ENCODE measurements around the gene ZNF558.

ZNF558 gene

GRCh38 chr19:8832132-8833021, at the start of gene ZNF558, which contains the start of gene MBD3L1:
TSS of gene ZNF558 (minus strand) at chr19:8832304. CDS start at chr19:8822659, 9,645 bp downstream.
TSS of gene MBD3L1 (plus strand) at chr19:8832377. CDS start at chr19:8842679, 10,302 bp downstream.
- peak; percentile 100 for DNase-seq

DNA sequence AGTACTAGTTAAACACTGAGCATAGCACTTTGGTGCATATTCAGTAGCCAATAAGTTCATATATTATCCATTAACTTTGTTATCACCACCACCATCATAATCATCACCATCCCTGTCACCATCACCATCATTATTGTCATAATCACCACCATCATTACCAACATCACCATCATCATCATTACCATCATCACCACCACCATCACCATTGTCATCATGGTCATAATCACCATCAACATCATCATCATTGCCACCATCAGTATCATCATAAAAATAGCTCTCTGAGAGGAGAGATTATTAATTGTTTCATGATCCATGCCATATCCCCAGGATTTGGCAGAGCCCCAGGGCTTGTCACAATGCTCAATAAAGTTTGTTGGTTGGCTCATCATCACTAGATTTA, 49.4 kb upstream of the ZNF558 start:
- DNase-seq = no peak

GRCh38 chr19:8880868-8881488, 48.9 kb upstream of the ZNF558 start:
- DNase-seq = no peak

- DNase-seq = no peak
Measured at GRCh38 chr19:8877854-8878705, 46.0 kb upstream of the ZNF558 start.

DNA sequence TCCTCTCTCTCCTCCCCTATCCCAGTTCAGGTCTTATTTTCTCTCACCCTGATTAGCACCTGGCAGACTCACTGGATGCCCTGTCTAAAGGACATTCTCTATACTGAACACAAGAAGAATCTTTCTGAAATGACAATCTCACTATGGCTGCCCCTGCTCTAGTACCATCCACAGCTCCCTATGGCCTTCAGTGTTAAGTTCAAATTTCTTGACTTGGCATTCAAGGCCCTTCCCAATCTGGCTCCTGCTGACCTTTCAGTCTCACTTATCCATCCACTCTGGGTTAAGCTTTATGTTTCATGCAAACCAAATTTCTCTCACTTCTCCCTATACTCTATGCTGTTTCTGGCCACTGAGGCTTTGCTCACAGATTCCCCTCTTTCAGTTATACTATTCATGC, 34.2 kb upstream of the ZNF558 start:
- DNase-seq = no peak

GRCh38 chr19:8858260-8858659, 26.2 kb upstream of the ZNF558 start:
- no peak for DNase-seq

- no peak for DNase-seq
Measured at GRCh38 chr19:8850488-8850887, 18.4 kb upstream of the ZNF558 start.

DNA sequence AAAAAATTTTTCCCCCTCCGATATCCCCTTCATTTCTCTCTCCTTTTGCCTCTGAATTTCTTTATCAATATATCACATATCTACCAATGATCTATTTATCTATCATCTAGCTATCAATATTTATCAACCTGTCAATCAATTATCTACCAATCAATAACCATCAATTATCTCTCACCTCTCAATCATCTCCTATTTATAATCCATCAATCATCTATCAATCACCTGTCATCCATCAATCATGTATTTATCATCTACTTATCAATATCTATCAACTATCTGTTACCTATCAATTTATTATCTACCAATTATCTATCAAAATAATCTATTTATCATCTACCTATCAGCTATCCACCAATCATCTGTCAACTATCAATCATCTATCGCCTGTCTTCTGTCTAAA, 17.1 kb upstream of the ZNF558 start:
- no peak for DNase-seq

- DNase-seq = no peak
Measured at GRCh38 chr19:8846819-8847218, 14.7 kb upstream of the ZNF558 start.

DNA sequence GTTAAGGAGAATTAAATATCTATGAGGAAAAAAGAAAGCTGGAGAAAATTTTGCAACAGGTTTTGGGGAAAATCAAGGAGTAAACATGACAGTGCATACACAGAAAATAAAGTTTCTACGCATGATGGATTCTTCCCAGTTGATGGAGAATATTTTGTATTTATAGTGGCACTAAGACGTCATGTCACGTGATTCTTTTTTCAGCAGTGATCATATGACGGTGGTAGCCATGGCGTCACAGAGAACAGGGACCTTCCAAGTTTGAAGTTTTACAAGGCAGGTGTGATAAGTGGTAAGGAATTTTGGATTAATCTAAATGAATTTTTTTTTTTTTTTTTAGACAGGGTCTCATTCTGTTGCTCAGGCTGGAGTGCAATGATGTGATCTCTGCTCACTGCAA, 8.6 kb upstream of the ZNF558 start:
- DNase-seq = no peak

DNA sequence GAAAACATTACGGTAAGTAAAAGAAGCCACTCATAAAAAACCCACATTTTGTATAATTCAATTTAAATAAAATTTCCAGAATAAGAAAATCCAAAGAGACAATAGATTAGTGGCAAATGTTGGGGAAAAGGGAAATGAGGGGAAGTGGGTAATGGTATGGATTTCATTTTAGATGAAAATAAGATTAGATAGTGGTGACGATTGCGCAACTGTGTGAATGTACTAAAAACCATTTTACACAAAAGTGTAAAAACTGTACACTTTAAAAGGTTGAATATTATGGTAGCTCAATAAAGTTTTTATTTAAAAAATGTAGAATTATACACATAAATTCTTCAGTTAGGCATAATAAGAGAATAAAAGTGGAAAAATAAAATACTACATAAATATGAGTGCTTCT, 3.8 kb upstream of the ZNF558 start:
- DNase-seq = no peak

DNA sequence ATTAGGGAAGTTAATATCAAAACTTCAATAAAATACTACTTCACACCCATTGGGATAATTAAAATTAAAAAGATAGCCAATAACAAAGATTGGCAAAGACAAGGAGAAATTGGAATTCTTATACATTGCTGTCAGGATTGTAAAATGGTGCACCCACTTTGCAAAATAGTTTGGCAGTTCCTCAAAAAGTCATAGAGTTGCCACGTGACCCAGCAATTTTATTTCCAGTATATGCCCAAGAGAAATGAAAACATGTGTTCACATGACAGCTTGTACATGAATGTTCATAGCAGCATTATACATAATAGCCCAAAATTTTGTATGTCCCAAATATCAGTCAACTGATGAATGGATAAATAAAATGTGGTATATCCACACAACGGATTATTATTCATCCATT, 3.3 kb upstream of the ZNF558 start:
- DNase-seq = no peak

DNA sequence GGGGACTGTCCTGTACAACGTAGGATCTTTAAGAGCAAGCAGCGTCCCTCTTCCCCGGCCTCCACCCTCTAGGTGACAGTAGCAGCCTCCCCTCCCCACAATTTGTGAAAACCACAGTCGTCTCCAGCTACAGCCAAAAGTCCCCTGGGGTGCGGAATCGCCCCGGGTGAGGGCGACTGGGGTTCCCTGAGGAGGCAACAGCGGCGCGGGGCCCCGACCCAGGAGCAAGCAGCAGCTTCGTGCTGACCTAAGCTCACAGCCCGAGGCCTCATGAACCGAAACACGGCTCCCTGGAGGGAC, 322 bp downstream of the ZNF558 start:
- no peak for DNase-seq

DNA sequence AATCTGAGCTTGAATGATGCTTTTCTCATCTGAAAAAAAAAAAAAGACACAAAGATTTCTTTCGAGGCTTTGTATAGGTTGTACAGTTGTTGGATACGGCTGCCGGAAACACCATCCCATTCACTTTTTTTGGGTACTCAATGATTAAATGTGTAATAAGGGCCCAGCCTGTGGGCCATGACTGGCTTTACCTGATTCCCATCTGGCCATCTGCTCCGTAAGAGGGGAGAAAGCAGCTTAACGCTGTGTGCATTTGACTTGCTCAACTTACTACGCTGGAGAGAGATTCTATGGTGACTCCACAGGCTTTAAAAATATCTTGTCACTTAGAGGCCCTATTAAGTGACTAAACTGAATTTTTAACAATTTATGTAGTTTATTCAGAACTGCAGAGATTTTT, 731 bp downstream of the ZNF558 start:
- DNase-seq = no peak

GRCh38 chr19:8827277-8827676, 4.8 kb downstream of the ZNF558 start:
- no peak for DNase-seq

- DNase-seq = no peak
Measured at GRCh38 chr19:8826371-8826770, 5.7 kb downstream of the ZNF558 start.

- DNase-seq = no peak
Measured at GRCh38 chr19:8821748-8822241, 10.3 kb downstream of the ZNF558 start.

GRCh38 chr19:8820234-8820633, 11.9 kb downstream of the ZNF558 start:
- DNase-seq = no peak

- DNase-seq = no peak
Measured at GRCh38 chr19:8815780-8816179, 16.3 kb downstream of the ZNF558 start.

DNA sequence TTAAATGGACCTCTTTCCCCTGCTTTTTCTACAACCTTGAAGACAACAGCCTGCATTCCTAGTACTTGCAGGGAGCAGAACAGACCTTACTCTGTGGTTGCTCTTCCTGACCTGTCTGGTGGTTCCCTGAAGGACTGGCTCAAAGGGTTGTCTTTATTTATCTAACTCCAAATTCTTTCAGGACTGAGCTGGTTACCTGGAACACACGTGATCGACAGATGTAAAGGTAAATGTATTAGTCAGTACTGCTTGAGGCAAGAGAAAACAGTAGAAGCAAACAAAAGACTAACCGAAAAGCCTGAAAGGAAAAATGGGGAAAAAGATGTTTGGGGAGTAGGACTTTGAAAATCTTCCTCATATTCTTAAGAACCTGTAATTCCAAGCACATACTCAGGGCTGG, 17.9 kb downstream of the ZNF558 start:
- no peak for DNase-seq

- DNase-seq = no peak
Measured at GRCh38 chr19:8811315-8812172, 20.6 kb downstream of the ZNF558 start.

- no peak for DNase-seq
Measured at GRCh38 chr19:8806661-8807060, 25.4 kb downstream of the ZNF558 start.
